ENCODE results near the gene NTM.
"Not testable (repeated sequence)": the region's sequence is repeated elsewhere in the genome, so short reads cannot be mapped to it uniquely, and the experiment has no call there.

Gene NTM

GRCh38 chr11:131370090-131370751 lies at the start of gene NTM:
NTM (plus strand) TSS chr11:131370615.
- no peak for DNase-seq

GRCh38 chr11:131324921-131325570 lies 45.4 kb upstream of the NTM start:
- no peak for DNase-seq

GRCh38 chr11:131326829-131327228 lies 43.6 kb upstream of the NTM start:
- no peak for DNase-seq

GRCh38 chr11:131327421-131327820 lies 43.0 kb upstream of the NTM start:
- DNase-seq = no peak

GRCh38 chr11:131328843-131329242 lies 41.6 kb upstream of the NTM start:
- no peak for DNase-seq

GRCh38 chr11:131331010-131331409 lies 39.4 kb upstream of the NTM start:
- DNase-seq = no peak

- DNase-seq = no peak
These were observed 38.9 kb upstream of the NTM start for GRCh38 chr11:131331546-131331945.

- DNase-seq = no peak
These were observed 35.8 kb upstream of the NTM start for GRCh38 chr11:131334601-131335000.

GRCh38 chr11:131341900-131342299 lies 28.5 kb upstream of the NTM start:
- DNase-seq = not testable (repeated sequence)

- DNase-seq = not testable (repeated sequence)
These were observed 28.0 kb upstream of the NTM start for GRCh38 chr11:131342442-131342841.

GRCh38 chr11:131345406-131345805 lies 25.0 kb upstream of the NTM start:
- DNase-seq = no peak

GRCh38 chr11:131349368-131350086 lies 20.9 kb upstream of the NTM start:
- no peak for DNase-seq

GRCh38 chr11:131350872-131351271 lies 19.5 kb upstream of the NTM start:
- no peak for DNase-seq

- no peak for DNase-seq
These were observed 18.6 kb upstream of the NTM start for GRCh38 chr11:131351848-131352247.

- no peak for DNase-seq
These were observed 16.6 kb upstream of the NTM start for GRCh38 chr11:131353766-131354165.

GRCh38 chr11:131354251-131354701 lies 16.1 kb upstream of the NTM start:
- DNase-seq = no peak

GRCh38 chr11:131356206-131356605 lies 14.2 kb upstream of the NTM start:
- no peak for DNase-seq

GRCh38 chr11:131365329-131365930 lies 5.0 kb upstream of the NTM start:
- no peak for DNase-seq

- DNase-seq = no peak
These were observed 731 bp downstream of the NTM start for GRCh38 chr11:131370901-131371790.

GRCh38 chr11:131371791-131372104 lies 1.3 kb downstream of the NTM start:
- no peak for DNase-seq

GRCh38 chr11:131372234-131372962 lies 2.0 kb downstream of the NTM start:
- no peak for DNase-seq

All from NCI-H1436 treated with DMSO at 0.1 percent for 48 hours (cell line).